Caco-2 (cell line): ENCODE measurements around the gene MRPS35. TPM values are rescaled to one million over a fixed set of nuclear protein-coding genes. Genes with fewer than 3 reads are reported as not detected.
A peak's percentile ranks its signal among the peaks of the same experiment; 100 is the strongest.
"Not testable (repeated sequence)": the region's sequence is repeated elsewhere in the genome, so short reads cannot be mapped to it uniquely, and the experiment has no call there.

Source experiments
- BruUV-seq: library from RNA; stranded (reverse); fragments of 400-500 nt; replicated peaks from 2 replicates; lab custom pipeline; 2021; lab: Mats Ljungman, UMichigan
- CTCF ChIA-PET: fragments of 300-600 bp; sonication (Branson Sonifier 250); formaldehyde crosslinking; loops from one replicate; lab custom pipeline; 2022; ENCODE audit warnings: antibody characterized with exemption; lab: Charles Lee
- POLR2A ChIA-PET: fragments of 300-600 bp; sonication (Branson Sonifier 250); formaldehyde crosslinking; loops from one replicate; lab custom pipeline; 2022; ENCODE audit warnings: antibody characterized with exemption; lab: Charles Lee
- DNase-seq, 2 experiments: peaks; one replicate each; pipeline versions ENCODE4 v3.0.0 to v3.0.0-alpha.2; 2020 to 2022
- H3K27me3 ChIP-seq: replicated peaks from 2 replicates; pipeline ENCODE4 v1.6.0; 2011; ENCODE audit warnings: low read length; ENCODE audit not compliant: control insufficient read depth, insufficient read depth
- H3K36me3 ChIP-seq: 2 replicates; pipeline ENCODE4 v1.5.1; 2011; ENCODE audit warnings: low read length; ENCODE audit not compliant: control insufficient read depth, insufficient read depth
- H3K4me1 ChIP-seq: fragments of 250-450 bp; sonication (Bioruptor Pico); 2 replicates; pipeline ENCODE4 v1.5.1; 2020; ENCODE audit warnings: mild to moderate bottlenecking
- H3K4me3 ChIP-seq: 2 replicates; pipeline ENCODE4 v1.5.1; 2011; ENCODE audit warnings: low read depth, mild to moderate bottlenecking, control low read depth, low read length
- H3K9me3 ChIP-seq: fragments of 250-450 bp; sonication (Bioruptor Pico); 2 replicates; pipeline ENCODE4 v1.5.1; 2020; ENCODE audit warnings: mild to moderate bottlenecking, moderate library complexity
- H3K27ac Mint-ChIP-seq: one replicate; pipeline ENCODE4 v1.8.0; 2022; ENCODE audit warnings: mixed read lengths; ENCODE audit not compliant: unreplicated experiment
- H3K27me3 Mint-ChIP-seq: one replicate; pipeline ENCODE4 v1.8.0; 2022; ENCODE audit warnings: mixed read lengths; ENCODE audit not compliant: insufficient read depth, unreplicated experiment
- H3K36me3 Mint-ChIP-seq: one replicate; pipeline ENCODE4 v1.8.0; 2022; ENCODE audit warnings: mild to moderate bottlenecking, mixed read lengths; ENCODE audit not compliant: insufficient read depth, unreplicated experiment
- H3K4me1 Mint-ChIP-seq: one replicate; pipeline ENCODE4 v1.8.0; 2022; ENCODE audit warnings: low read depth, mixed read lengths; ENCODE audit not compliant: unreplicated experiment
- H3K4me3 Mint-ChIP-seq: one replicate; pipeline ENCODE4 v1.8.0; 2022; ENCODE audit warnings: mild to moderate bottlenecking, moderate library complexity, mixed read lengths; ENCODE audit not compliant: unreplicated experiment
- H3K9me3 Mint-ChIP-seq: one replicate; pipeline ENCODE4 v1.8.0; 2022; ENCODE audit warnings: mixed read lengths; ENCODE audit not compliant: unreplicated experiment
- CTCF ChIP-seq, 2 experiments: fragments of 200-600 bp in 1 of 2; IDR thresholded peaks; 1 replicate in 1 of 2; 2 replicates in 1 of 2; pipeline versions ENCODE4 v1.5.1 to v1.8.0; 2011 to 2022; ENCODE audit warnings: antibody characterized with exemption in 1 of 2, control low read depth in 1 of 2, inconsistent platforms in 1 of 2, low read depth in 1 of 2, low read length in 1 of 2, mild to moderate bottlenecking in 1 of 2, moderate library complexity in 1 of 2; ENCODE audit not compliant: insufficient read depth in 1 of 2, severe bottlenecking in 1 of 2, unreplicated experiment in 1 of 2
- intact Hi-C: fragments of 100-400 bp; cut with micrococcal nuclease; formaldehyde crosslinking; loops from one replicate; pipeline ENCODE4 v1.10.0; 2022; ENCODE audit not compliant: unreplicated experiment
- total RNA-seq: library from RNA; stranded (reverse); gene quantifications from 2 replicates; pipeline ENCODE4 v1.2.3, GENCODE V29; 2022

Gene MRPS35
- total RNA-seq, 1 experiment from 2014 or later: 135 TPM

GRCh38 chr12:27732281-27732680 lies 21.6 kb downstream of the MRPS35 start:
- intact Hi-C loops: loop anchor here (10.0 kb wide), 1 partner anchor 1233 kb away; no protein-coding TSS in a partner anchor
- ChIA-PET POLR2A (interaction anchor here (1.1 kb wide), 1 partner anchor 47 kb away, joined by 9 read pairs; no protein-coding TSS in a partner anchor), CTCF (no interaction called here)
- H3K9me3 ChIP-seq: no peaks in the 10 kb centered on the region
- H3K4me3 ChIP-seq: no peak overlapping the region
- BruUV-seq: no TSS peak
- Mint-ChIP-seq H3K4me3 (no peak overlapping the region), H3K27ac (no peak overlapping the region), H3K4me1 (no peaks in the 10 kb centered on the region), H3K9me3 (no peaks in the 10 kb centered on the region), H3K36me3 (peaks cover 51% of the 10 kb centered on the region), H3K27me3 (no peaks in the 10 kb centered on the region)
- peak; percentile 47 to 67 for TF ChIP-seq CTCF (IDR thresholded peaks at IDR 0.05; ENCODE audit: insufficient read depth in 1 of 2, low read depth in 1 of 2, low read length in 1 of 2, severe bottlenecking in 1 of 2, unreplicated experiment in 1 of 2)
- peaks cover 3% of the 10 kb centered on the region; the same call in 1 of the 2 replicates for H3K36me3 ChIP-seq
- peak; percentile 63 to 65 for DNase-seq
- H3K4me1 ChIP-seq: no peaks in the 10 kb centered on the region
- no peaks in the 10 kb centered on the region for H3K27me3 ChIP-seq

- H3K36me3 Mint-ChIP-seq: peaks cover 55% of the 10 kb centered on the region
- peak; percentile 89 to 93 for TF ChIP-seq CTCF (IDR thresholded peaks at IDR 0.05; ENCODE audit: insufficient read depth in 1 of 2, low read depth in 1 of 2, low read length in 1 of 2, severe bottlenecking in 1 of 2, unreplicated experiment in 1 of 2)
- POLR2A ChIA-PET: interaction anchor here (1.1 kb wide), 1 partner anchor 46 kb away, joined by 9 read pairs; no protein-coding TSS in a partner anchor
- no peaks in the 10 kb centered on the region for H3K27me3 ChIP-seq
- no TSS peak for BruUV-seq
- no peaks in the 10 kb centered on the region for H3K4me1 Mint-ChIP-seq
- DNase-seq: peak in 1 of 2 experiments; percentile 49
- H3K4me3 Mint-ChIP-seq: no peak overlapping the region
- no peak overlapping the region for H3K27ac Mint-ChIP-seq
- no peaks in the 10 kb centered on the region for H3K27me3 Mint-ChIP-seq
- H3K9me3 Mint-ChIP-seq: no peaks in the 10 kb centered on the region
- no peaks in the 10 kb centered on the region for H3K9me3 ChIP-seq
- no peak overlapping the region for H3K4me3 ChIP-seq
- H3K4me1 ChIP-seq: no peaks in the 10 kb centered on the region
- CTCF ChIA-PET: interaction anchor here (0.6 to 1.1 kb wide), 3 partner anchors 9 to 208 kb away, joined by 5 to 6 read pairs (median 5); no protein-coding TSS in a partner anchor
- H3K36me3 ChIP-seq: peaks cover 3% of the 10 kb centered on the region; the same call in 1 of the 2 replicates
- intact Hi-C loops: loop anchor here (1.0 to 10.0 kb wide), 6 partner anchors 48 to 1232 kb away; no protein-coding TSS in a partner anchor
These were observed 22.5 kb downstream of the MRPS35 start for GRCh38 chr12:27733052-27733656.

GRCh38 chr12:27733791-27734190 lies 23.2 kb downstream of the MRPS35 start:
- Histone ChIP-seq H3K36me3 (peaks cover 3% of the 10 kb centered on the region; the same call in 1 of the 2 replicates), H3K4me3 (no peak overlapping the region), H3K4me1 (no peaks in the 10 kb centered on the region), H3K27me3 (no peaks in the 10 kb centered on the region), H3K9me3 (no peaks in the 10 kb centered on the region)
- no peaks in the 10 kb centered on the region for H3K4me1 Mint-ChIP-seq
- no peaks in the 10 kb centered on the region for H3K27me3 Mint-ChIP-seq
- no peaks in the 10 kb centered on the region for H3K9me3 Mint-ChIP-seq
- no TSS peak for BruUV-seq
- no peak for TF ChIP-seq CTCF (IDR thresholded peaks at IDR 0.05; ENCODE audit: insufficient read depth in 1 of 2, low read depth in 1 of 2, low read length in 1 of 2, severe bottlenecking in 1 of 2, unreplicated experiment in 1 of 2)
- H3K4me3 Mint-ChIP-seq: no peak overlapping the region
- intact Hi-C loops: loop anchor here (1.0 to 10.0 kb wide), 6 partner anchors 48 to 1231 kb away; no protein-coding TSS in a partner anchor
- POLR2A ChIA-PET: no interaction called here
- peaks cover 61% of the 10 kb centered on the region for H3K36me3 Mint-ChIP-seq
- DNase-seq: no peak
- no peak overlapping the region for H3K27ac Mint-ChIP-seq
- CTCF ChIA-PET: interaction anchor here (0.6 to 1.1 kb wide), 3 partner anchors 9 to 207 kb away, joined by 5 to 6 read pairs (median 5); no protein-coding TSS in a partner anchor

- H3K9me3 ChIP-seq, H3K9me3 Mint-ChIP-seq, H3K27me3 Mint-ChIP-seq, BruUV-seq, H3K4me3 ChIP-seq, H3K27me3 ChIP-seq, POLR2A ChIA-PET, H3K36me3 ChIP-seq, H3K4me3 Mint-ChIP-seq, H3K27ac Mint-ChIP-seq, H3K4me1 Mint-ChIP-seq, H3K4me1 ChIP-seq, DNase-seq: not testable (repeated sequence)
- H3K36me3 Mint-ChIP-seq: peaks cover 66% of the 10 kb centered on the region
- intact Hi-C loops: loop anchor here (10.0 kb wide), 1 partner anchor 1230 kb away; no protein-coding TSS in a partner anchor
- CTCF ChIA-PET: interaction anchor here (1.1 kb wide), 1 partner anchor 87 kb away, joined by 5 read pairs; no protein-coding TSS in a partner anchor
These were observed 23.7 kb downstream of the MRPS35 start for GRCh38 chr12:27734321-27734720.
